Raji (cell line): Measurements from ENCODE around the gene TMEM255B.

Experiments used
- POLR2A ChIP-seq: IDR thresholded peaks from 2 replicates; pipeline ENCODE4 v1.6.1; 2011; ENCODE audit warnings: low read depth, low read length, control low read depth; ENCODE audit not compliant: insufficient read depth

The TMEM255B gene

GRCh38 chr13:113809934-113810333 lies 50.9 kb downstream of the TMEM255B start:
- TF ChIP-seq POLR2A, result no peak

- TF ChIP-seq POLR2A, result no peak
Measured at GRCh38 chr13:113810640-113811039, 51.6 kb downstream of the TMEM255B start.

- no peak for TF ChIP-seq POLR2A
Measured at GRCh38 chr13:113811081-113811928, 52.3 kb downstream of the TMEM255B start.

GRCh38 chr13:113812178-113813040 lies 53.4 kb downstream of the TMEM255B start:
- TF ChIP-seq POLR2A, result no peak

- TF ChIP-seq POLR2A, result no peak
Measured at GRCh38 chr13:113813070-113813748, 54.2 kb downstream of the TMEM255B start.

GRCh38 chr13:113813749-113814434 lies 54.9 kb downstream of the TMEM255B start:
- no peak for TF ChIP-seq POLR2A

GRCh38 chr13:113814435-113814821 lies 55.4 kb downstream of the TMEM255B start:
- no peak for TF ChIP-seq POLR2A

- TF ChIP-seq POLR2A, result peak; percentile 69
Measured at GRCh38 chr13:113815151-113816058, 56.4 kb downstream of the TMEM255B start.

- TF ChIP-seq POLR2A, result no peak
Measured at GRCh38 chr13:113816254-113816929, 57.4 kb downstream of the TMEM255B start.

- TF ChIP-seq POLR2A, result no peak
Measured at GRCh38 chr13:113816946-113817859, 58.2 kb downstream of the TMEM255B start.

GRCh38 chr13:113817860-113818691 lies 59.0 kb downstream of the TMEM255B start:
- TF ChIP-seq POLR2A, result no peak

- no peak for TF ChIP-seq POLR2A
Measured at GRCh38 chr13:113818700-113819295, 59.8 kb downstream of the TMEM255B start.
